Loucy (cell line): ENCODE results near the gene NME8.

ENCODE experiments used
- H2AFZ ChIP-seq: fragments of 200-600 bp; sonication (generic); 2 replicates; pipeline ENCODE4 v1.6.0; 2016; ENCODE audit warnings: antibody characterized with exemption, mild to moderate bottlenecking, low read length, moderate library complexity
- H3F3A ChIP-seq: fragments of 200-600 bp; 2 replicates; pipeline ENCODE4 v1.6.0; 2016; ENCODE audit warnings: antibody characterized with exemption, low read depth, mild to moderate bottlenecking
- H3K27me3 ChIP-seq: fragments of 200-600 bp; sonication (generic); 2 replicates; pipeline ENCODE4 v1.6.1; 2014; ENCODE audit warnings: low read length, mild to moderate bottlenecking; ENCODE audit not compliant: insufficient read depth, poor library complexity, severe bottlenecking
- H3K36me3 ChIP-seq: fragments of 200-600 bp; sonication (generic); 2 replicates; pipeline ENCODE4 v1.6.1; 2016; ENCODE audit warnings: low read length; ENCODE audit not compliant: insufficient read depth
- H3K4me1 ChIP-seq: fragments of 200-600 bp; sonication (generic); 2 replicates; pipeline ENCODE4 v1.5.1; 2014; ENCODE audit warnings: low read length, mild to moderate bottlenecking; ENCODE audit not compliant: insufficient read depth, poor library complexity, severe bottlenecking
- H3K4me2 ChIP-seq: fragments of 200-600 bp; sonication (generic); 2 replicates; pipeline ENCODE4 v1.6.0; 2014; ENCODE audit warnings: antibody characterized with exemption, low read length, low read depth, mild to moderate bottlenecking; ENCODE audit not compliant: poor library complexity, severe bottlenecking
- H3K4me3 ChIP-seq: fragments of 200-600 bp; sonication (generic); 2 replicates; pipeline ENCODE4 v1.5.1; 2014; ENCODE audit warnings: low read length, mild to moderate bottlenecking, mixed read lengths; ENCODE audit not compliant: poor library complexity, severe bottlenecking
- H3K79me2 ChIP-seq: fragments of 200-600 bp; sonication (generic); 2 replicates; pipeline ENCODE4 v1.6.1; 2014; ENCODE audit warnings: low read length; ENCODE audit not compliant: insufficient read depth
- H3K9ac ChIP-seq: fragments of 200-600 bp; sonication (generic); 2 replicates; pipeline ENCODE4 v1.6.0; 2014; ENCODE audit warnings: mild to moderate bottlenecking, low read depth, low read length, moderate library complexity; ENCODE audit not compliant: poor library complexity, severe bottlenecking
- H3K9me2 ChIP-seq: fragments of 200-600 bp; sonication (generic); replicated peaks from 2 replicates; pipeline ENCODE4 v1.6.1; 2016; ENCODE audit warnings: low read depth, low read length, mixed read lengths
- H3K9me3 ChIP-seq: fragments of 200-600 bp; sonication (generic); 2 replicates; pipeline ENCODE4 v1.6.1; 2014; ENCODE audit warnings: mild to moderate bottlenecking, antibody characterized with exemption, low read length, low read depth; ENCODE audit not compliant: insufficient read depth
- H4K20me1 ChIP-seq: fragments of 200-600 bp; sonication (generic); 2 replicates; pipeline ENCODE4 v1.6.0; 2014; ENCODE audit warnings: antibody characterized with exemption, low read length, mild to moderate bottlenecking; ENCODE audit not compliant: insufficient read depth, poor library complexity, severe bottlenecking
- CTCF ChIP-seq: fragments of 200-600 bp; sonication (generic); conservative IDR thresholded peaks from 2 replicates; pipeline ENCODE4 v1.5.1; 2014; ENCODE audit warnings: mild to moderate bottlenecking, antibody characterized with exemption, low read length
- EZH2phosphoT487 ChIP-seq: fragments of 200-600 bp; IDR thresholded peaks from 2 replicates; pipeline ENCODE4 v1.6.1; 2018; ENCODE audit warnings: antibody characterized with exemption, mild to moderate bottlenecking, moderate library complexity, borderline replicate concordance

NME8 gene

GRCh38 chr7:37894671-37895070 is 46.3 kb downstream of the NME8 start:
- TF ChIP-seq CTCF (no peak), EZH2phosphoT487 (no peak)
- Histone ChIP-seq H3K9me3 (no peaks in the 10 kb centered on the region), H3K27me3 (no peaks in the 10 kb centered on the region), H3K4me3 (no peak overlapping the region), H4K20me1 (no peaks in the 10 kb centered on the region), H3K36me3 (no peaks in the 10 kb centered on the region), H2AFZ (no peak overlapping the region), H3K4me2 (no peak overlapping the region), H3K4me1 (no peaks in the 10 kb centered on the region), H3K9ac (no peak overlapping the region), H3K79me2 (no peaks in the 10 kb centered on the region), H3F3A (no peaks in the 10 kb centered on the region), H3K9me2 (no peaks in the 10 kb centered on the region)

- no peaks in the 10 kb centered on the region for H3F3A ChIP-seq
- TF ChIP-seq CTCF (no peak), EZH2phosphoT487 (no peak)
- no peaks in the 10 kb centered on the region for H3K79me2 ChIP-seq
- H4K20me1 ChIP-seq, result no peaks in the 10 kb centered on the region
- H3K4me3 ChIP-seq, result no peak overlapping the region
- no peak overlapping the region for H3K4me2 ChIP-seq
- no peak overlapping the region for H2AFZ ChIP-seq
- no peaks in the 10 kb centered on the region for H3K36me3 ChIP-seq
- no peaks in the 10 kb centered on the region for H3K27me3 ChIP-seq
- no peaks in the 10 kb centered on the region for H3K4me1 ChIP-seq
- H3K9me3 ChIP-seq, result no peaks in the 10 kb centered on the region
- H3K9ac ChIP-seq, result no peak overlapping the region
- H3K9me2 ChIP-seq, result no peaks in the 10 kb centered on the region
Observed at GRCh38 chr7:37899712-37900247, 51.4 kb downstream of the NME8 start.

DNA sequence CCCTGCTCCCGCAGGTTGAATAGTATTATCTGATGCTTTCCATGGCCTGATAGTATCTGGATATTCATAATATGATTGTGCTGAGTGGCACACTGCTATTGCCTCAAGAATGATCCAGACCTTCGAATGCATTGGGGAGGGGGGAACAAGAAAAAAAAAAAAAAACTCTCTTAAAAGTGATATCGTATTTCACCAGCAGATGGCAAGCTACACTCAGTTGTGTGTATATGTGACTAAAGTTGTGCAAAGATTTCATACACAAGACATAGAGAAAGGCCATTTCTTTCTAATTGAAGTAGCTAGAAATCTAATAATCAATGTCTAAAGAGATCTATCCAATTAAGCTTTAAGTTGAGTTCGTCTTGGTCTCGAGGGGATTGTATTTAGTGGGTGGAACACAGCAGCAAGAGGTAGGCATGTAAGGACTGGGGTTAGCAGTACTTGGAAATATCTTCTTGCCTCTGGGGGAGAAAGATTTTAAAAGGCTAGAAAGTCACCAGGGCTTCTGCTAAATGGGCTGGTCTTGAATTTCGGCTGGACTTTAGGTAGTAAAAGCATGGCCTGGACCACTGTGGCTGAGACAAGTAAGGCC is 52.9 kb downstream of the NME8 start:
- Histone ChIP-seq H3K4me3 (no peak overlapping the region), H3K9me2 (no peaks in the 10 kb centered on the region), H3F3A (no peaks in the 10 kb centered on the region), H3K27me3 (no peaks in the 10 kb centered on the region), H2AFZ (0 out of 2 replicates have a peak overlapping the region, but pooled peaks have one; percentile 29), H3K4me1 (no peaks in the 10 kb centered on the region), H3K9me3 (no peaks in the 10 kb centered on the region), H3K36me3 (no peaks in the 10 kb centered on the region), H3K4me2 (no peak overlapping the region), H3K9ac (no peak overlapping the region), H3K79me2 (no peaks in the 10 kb centered on the region), H4K20me1 (no peaks in the 10 kb centered on the region)
- peak; percentile 97 for TF ChIP-seq CTCF
- no peak for TF ChIP-seq EZH2phosphoT487
